Measurements from ENCODE around the gene FOXO6. TPM values are rescaled to one million over a fixed set of nuclear protein-coding genes. Genes with fewer than 3 reads are reported as not detected.

Gene FOXO6
- polyA plus RNA-seq, 1 of the 3 experiments (the other 2 are of a cell fraction): 0.35 TPM

- no peak for TF ChIP-seq PBX3 (IDR thresholded peaks at IDR 0.05)
- TF ChIP-seq USF2 (IDR thresholded peaks at IDR 0.05; ENCODE audit: borderline replicate concordance, low read depth, low read length): no peak
- no peak for TF ChIP-seq TEAD4 (IDR thresholded peaks at IDR 0.05; ENCODE audit: borderline replicate concordance, insufficient read depth)
- TF ChIP-seq SMC3 (IDR thresholded peaks at IDR 0.05; ENCODE audit: low read depth, low read length): no peak
- no peak for TF ChIP-seq RCOR1 (IDR thresholded peaks at IDR 0.05; ENCODE audit: low read length)
- no peak for TF ChIP-seq GATA2 (CRISPR knock-in tag; IDR thresholded peaks at IDR 0.05)
- TF ChIP-seq CHD2 (IDR thresholded peaks at IDR 0.05; ENCODE audit: low read length, partially characterized antibody): no peak
- no peak for TF ChIP-seq EZH2phosphoT487 (IDR thresholded peaks at IDR 0.05; ENCODE audit: borderline replicate concordance, low read depth)
- TF ChIP-seq, protein P1, sequence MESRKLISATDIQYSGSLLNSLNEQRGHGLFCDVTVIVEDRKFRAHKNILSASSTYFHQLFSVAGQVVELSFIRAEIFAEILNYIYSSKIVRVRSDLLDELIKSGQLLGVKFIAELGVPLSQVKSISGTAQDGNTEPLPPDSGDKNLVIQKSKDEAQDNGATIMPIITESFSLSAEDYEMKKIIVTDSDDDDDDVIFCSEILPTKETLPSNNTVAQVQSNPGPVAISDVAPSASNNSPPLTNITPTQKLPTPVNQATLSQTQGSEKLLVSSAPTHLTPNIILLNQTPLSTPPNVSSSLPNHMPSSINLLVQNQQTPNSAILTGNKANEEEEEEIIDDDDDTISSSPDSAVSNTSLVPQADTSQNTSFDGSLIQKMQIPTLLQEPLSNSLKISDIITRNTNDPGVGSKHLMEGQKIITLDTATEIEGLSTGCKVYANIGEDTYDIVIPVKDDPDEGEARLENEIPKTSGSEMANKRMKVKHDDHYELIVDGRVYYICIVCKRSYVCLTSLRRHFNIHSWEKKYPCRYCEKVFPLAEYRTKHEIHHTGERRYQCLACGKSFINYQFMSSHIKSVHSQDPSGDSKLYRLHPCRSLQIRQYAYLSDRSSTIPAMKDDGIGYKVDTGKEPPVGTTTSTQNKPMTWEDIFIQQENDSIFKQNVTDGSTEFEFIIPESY (IDR thresholded peaks at IDR 0.05; ENCODE audit: borderline replicate concordance, low read depth): no peak
- TF ChIP-seq, protein P2, sequence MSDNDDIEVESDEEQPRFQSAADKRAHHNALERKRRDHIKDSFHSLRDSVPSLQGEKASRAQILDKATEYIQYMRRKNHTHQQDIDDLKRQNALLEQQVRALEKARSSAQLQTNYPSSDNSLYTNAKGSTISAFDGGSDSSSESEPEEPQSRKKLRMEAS (IDR thresholded peaks at IDR 0.05; ENCODE audit: low read depth): no peak
- TF ChIP-seq RXRA (IDR thresholded peaks at IDR 0.05; ENCODE audit: borderline replicate concordance, low read depth): no peak
Measured at GRCh38 chr1:41341365-41341683, 19.9 kb upstream of the FOXO6 start (continued).

DNA sequence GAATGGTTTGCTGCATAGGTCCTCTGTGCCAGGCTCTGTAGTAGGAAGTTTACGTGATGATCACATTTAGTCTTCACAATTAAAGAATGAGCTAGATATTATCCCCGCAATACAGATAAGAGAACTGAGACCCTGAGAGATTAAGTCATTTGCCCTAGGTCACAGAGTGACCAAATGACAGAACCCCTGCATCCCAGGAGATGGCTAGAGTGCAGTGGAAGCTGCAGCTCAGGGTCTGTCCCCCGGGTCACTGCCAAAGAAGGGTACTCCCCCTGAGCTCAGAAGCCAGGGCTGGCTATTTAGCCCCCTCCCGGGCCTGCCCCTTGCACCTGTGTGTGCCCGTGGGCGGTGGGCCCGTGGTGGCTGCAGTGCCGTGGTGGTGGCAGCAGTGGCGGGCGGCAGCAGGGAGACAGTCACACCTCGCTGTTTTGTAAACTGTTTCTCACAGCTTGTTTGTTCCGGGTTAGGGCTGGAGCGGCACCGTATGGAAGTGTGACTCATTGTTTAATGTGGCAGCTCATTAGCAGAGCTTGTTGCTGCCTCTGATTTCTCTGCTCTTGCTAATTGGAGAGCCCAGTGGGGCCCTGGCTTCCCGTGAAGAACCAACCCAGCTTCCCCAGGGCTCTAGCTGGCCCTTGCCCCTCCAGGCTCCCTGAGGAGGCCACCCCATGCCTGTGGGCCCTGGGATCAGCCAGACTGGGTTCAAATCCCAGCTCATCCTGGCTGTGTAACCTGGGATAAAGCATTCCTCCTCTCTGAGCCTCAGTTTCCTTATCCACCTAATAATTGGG lies 19.3 kb upstream of the FOXO6 start:
- ChIA-PET POLR2A (no interaction called here), CTCF (interaction anchor here (0.7 to 2.2 kb wide), 10 partner anchors 11 to 174 kb away, joined by 3 to 8 read pairs (median 4); no protein-coding TSS in a partner anchor)
- H3K4me3 ChIP-seq (ENCODE audit: low read depth in 2 of 2, low read length in 1 of 2): no peak overlapping the region
- no peak overlapping the region for H3K4me2 ChIP-seq
- no peak for DNase-seq
- no peak overlapping the region for H2AFZ ChIP-seq (ENCODE audit: low read depth)
- no peaks in the 10 kb centered on the region; a peak in 1 of 4 replicates for H3K4me1 ChIP-seq (ENCODE audit: control insufficient read depth in 1 of 2, insufficient read depth in 2 of 2, low read depth in 1 of 2, low read length in 1 of 2)
- H3K9ac ChIP-seq: no peak overlapping the region
- H3K27ac ChIP-seq (ENCODE audit: low read depth in 2 of 2, low read length in 1 of 2): no peak overlapping the region
- H4K20me1 ChIP-seq (ENCODE audit: insufficient read depth): no peaks in the 10 kb centered on the region
- WGBS (ENCODE audit: low lambda C conversion rate): 70% methylated on average over 15 of the region's 15 CpGs
- H3K36me3 ChIP-seq (replicated peaks in 1 of 2; ENCODE audit: control insufficient read depth in 1 of 2, insufficient read depth in 2 of 2, low read length in 1 of 2): no peaks in the 10 kb centered on the region
- no peaks in the 10 kb centered on the region for H3K9me3 ChIP-seq
- H3K27me3 ChIP-seq (ENCODE audit: insufficient read depth): no peaks in the 10 kb centered on the region
- H3K9me2 ChIP-seq: no peaks in the 10 kb centered on the region
- no peaks in the 10 kb centered on the region for H3F3A ChIP-seq (replicated peaks; ENCODE audit: insufficient read depth)
- no peaks in the 10 kb centered on the region for H3K79me2 ChIP-seq (ENCODE audit: insufficient read depth)
- TF ChIP-seq SIN3A (IDR thresholded peaks at IDR 0.05; ENCODE audit: borderline replicate concordance, low read depth, low read length): no peak
- no peak for TF ChIP-seq JUND (IDR thresholded peaks at IDR 0.05)
- TF ChIP-seq CHD2 (IDR thresholded peaks at IDR 0.05; ENCODE audit: low read length, partially characterized antibody): no peak
- TF ChIP-seq FOXM1 (IDR thresholded peaks at IDR 0.05; ENCODE audit: low read depth): no peak
- no peak for TF ChIP-seq RXRA (IDR thresholded peaks at IDR 0.05; ENCODE audit: borderline replicate concordance, low read depth)
- no peak for TF ChIP-seq FOSL2 (IDR thresholded peaks at IDR 0.05; ENCODE audit: borderline replicate concordance, low read depth)
- TF ChIP-seq, protein P3, sequence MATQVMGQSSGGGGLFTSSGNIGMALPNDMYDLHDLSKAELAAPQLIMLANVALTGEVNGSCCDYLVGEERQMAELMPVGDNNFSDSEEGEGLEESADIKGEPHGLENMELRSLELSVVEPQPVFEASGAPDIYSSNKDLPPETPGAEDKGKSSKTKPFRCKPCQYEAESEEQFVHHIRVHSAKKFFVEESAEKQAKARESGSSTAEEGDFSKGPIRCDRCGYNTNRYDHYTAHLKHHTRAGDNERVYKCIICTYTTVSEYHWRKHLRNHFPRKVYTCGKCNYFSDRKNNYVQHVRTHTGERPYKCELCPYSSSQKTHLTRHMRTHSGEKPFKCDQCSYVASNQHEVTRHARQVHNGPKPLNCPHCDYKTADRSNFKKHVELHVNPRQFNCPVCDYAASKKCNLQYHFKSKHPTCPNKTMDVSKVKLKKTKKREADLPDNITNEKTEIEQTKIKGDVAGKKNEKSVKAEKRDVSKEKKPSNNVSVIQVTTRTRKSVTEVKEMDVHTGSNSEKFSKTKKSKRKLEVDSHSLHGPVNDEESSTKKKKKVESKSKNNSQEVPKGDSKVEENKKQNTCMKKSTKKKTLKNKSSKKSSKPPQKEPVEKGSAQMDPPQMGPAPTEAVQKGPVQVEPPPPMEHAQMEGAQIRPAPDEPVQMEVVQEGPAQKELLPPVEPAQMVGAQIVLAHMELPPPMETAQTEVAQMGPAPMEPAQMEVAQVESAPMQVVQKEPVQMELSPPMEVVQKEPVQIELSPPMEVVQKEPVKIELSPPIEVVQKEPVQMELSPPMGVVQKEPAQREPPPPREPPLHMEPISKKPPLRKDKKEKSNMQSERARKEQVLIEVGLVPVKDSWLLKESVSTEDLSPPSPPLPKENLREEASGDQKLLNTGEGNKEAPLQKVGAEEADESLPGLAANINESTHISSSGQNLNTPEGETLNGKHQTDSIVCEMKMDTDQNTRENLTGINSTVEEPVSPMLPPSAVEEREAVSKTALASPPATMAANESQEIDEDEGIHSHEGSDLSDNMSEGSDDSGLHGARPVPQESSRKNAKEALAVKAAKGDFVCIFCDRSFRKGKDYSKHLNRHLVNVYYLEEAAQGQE (IDR thresholded peaks at IDR 0.05; ENCODE audit: low read depth, low read length): no peak
- TF ChIP-seq USF1 (IDR thresholded peaks at IDR 0.05; ENCODE audit: borderline replicate concordance, low read depth): no peak
- no peak for TF ChIP-seq TAF1 (IDR thresholded peaks at IDR 0.05; ENCODE audit: borderline replicate concordance, low read depth, low read length)
- TF ChIP-seq NFIC (IDR thresholded peaks at IDR 0.05; ENCODE audit: borderline replicate concordance): no peak
- no peak for TF ChIP-seq RAD21 (IDR thresholded peaks at IDR 0.05; ENCODE audit: low read length)
- no peak for TF ChIP-seq EZH2phosphoT487 (IDR thresholded peaks at IDR 0.05; ENCODE audit: borderline replicate concordance, low read depth)
- TF ChIP-seq RFX5 (IDR thresholded peaks at IDR 0.05; ENCODE audit: low read length): no peak
